Endodermal cell (in vitro differentiated cells): ENCODE data around the gene TUBB3. TPM values are rescaled to one million over a fixed set of nuclear protein-coding genes. Genes with fewer than 3 reads are reported as not detected.

Source experiments
- DNase-seq: peaks from one replicate; pipeline ENCODE4 v3.0.0-alpha.2; 2017
- H3K27ac ChIP-seq: 2 replicates; pipeline ENCODE4 v1.5.1; 2013; ENCODE audit warnings: mild to moderate bottlenecking, low read depth, low read length, moderate library complexity
- H3K27me3 ChIP-seq: 2 replicates; pipeline ENCODE4 v1.6.1; 2013; ENCODE audit warnings: mild to moderate bottlenecking, low read length, moderate library complexity; ENCODE audit not compliant: insufficient read depth, control insufficient read depth, poor library complexity, severe bottlenecking
- H3K36me3 ChIP-seq: 2 replicates; pipeline ENCODE4 v1.7.0; 2013; ENCODE audit warnings: mild to moderate bottlenecking, low read length, moderate library complexity; ENCODE audit not compliant: control insufficient read depth, insufficient read depth
- H3K4me1 ChIP-seq: one replicate; pipeline ENCODE4 v1.7.0; 2013; ENCODE audit warnings: low read length; ENCODE audit not compliant: control insufficient read depth, insufficient read depth
- H3K4me3 ChIP-seq: 2 replicates; pipeline ENCODE4 v1.5.1; 2013; ENCODE audit warnings: mild to moderate bottlenecking, low read length, moderate library complexity
- H3K9ac ChIP-seq: 2 replicates; pipeline ENCODE4 v1.6.1; 2013; ENCODE audit warnings: mild to moderate bottlenecking, low read length, moderate library complexity; ENCODE audit not compliant: poor library complexity, severe bottlenecking; ENCODE audit errors: extremely low read depth
- H3K9me3 ChIP-seq: 2 replicates; pipeline ENCODE4 v1.6.1; 2013; ENCODE audit warnings: mild to moderate bottlenecking, low read length, moderate library complexity; ENCODE audit not compliant: control insufficient read depth
- H3K27ac Mint-ChIP-seq: 2 replicates; pipeline ENCODE4 v1.8.0; 2020; ENCODE audit warnings: mixed read lengths
- H3K27me3 Mint-ChIP-seq: 2 replicates; pipeline ENCODE4 v1.8.0; 2021; ENCODE audit warnings: mild to moderate bottlenecking, mixed read lengths; ENCODE audit not compliant: insufficient read depth
- H3K36me3 Mint-ChIP-seq: 2 replicates; pipeline ENCODE4 v1.8.0; 2020; ENCODE audit warnings: low read depth, mixed read lengths
- H3K4me1 Mint-ChIP-seq: 2 replicates; pipeline ENCODE4 v1.8.0; 2020; ENCODE audit warnings: mixed read lengths
- H3K4me3 Mint-ChIP-seq: 2 replicates; pipeline ENCODE4 v1.8.0; 2020; ENCODE audit warnings: mild to moderate bottlenecking, moderate library complexity, mixed read lengths
- H3K9me3 Mint-ChIP-seq: 2 replicates; pipeline ENCODE4 v1.8.0; 2020; ENCODE audit warnings: mild to moderate bottlenecking, mixed read lengths
- CTCF ChIP-seq: fragments of 200-600 bp; sonication (generic); conservative IDR thresholded peaks from 2 replicates; pipeline ENCODE4 v1.5.0; 2021; ENCODE audit warnings: antibody characterized with exemption, mild to moderate bottlenecking
- WGBS, 2 experiments: methylation state at CpG; one replicate each; pipeline versions ENCODE4 v1.1.5 to v1.1.7; 2013; ENCODE audit warnings: missing lambda C conversion rate in 2 of 2, mixed read lengths in 1 of 2; ENCODE audit not compliant: insufficient coverage in 1 of 2, insufficient read length in 1 of 2; 5-methylcytosine and 5-hydroxymethylcytosine counted together
- total RNA-seq, 2 donors: library from RNA; stranded (reverse); fragmentation: NEBNext Ultra II Directional in 1 of 2; extraction: Animal tissue kit (Norgen Biotek cat#: 25700) in 1 of 2; gene quantifications; 2 replicates in 1 of 2; 3 replicates in 1 of 2; pipeline ENCODE4 v1.2.1, GENCODE V29; 2021

TUBB3 gene
- total RNA-seq, 2 donors from 2014 or later, result 109 to 140 TPM

- H3K27me3 ChIP-seq, result no peaks in the 10 kb centered on the region
- peaks cover 40% of the 10 kb centered on the region for H3K36me3 Mint-ChIP-seq
- no peaks in the 10 kb centered on the region for H3K4me1 Mint-ChIP-seq
- no peaks in the 10 kb centered on the region for H3K9me3 ChIP-seq
- H3K27ac Mint-ChIP-seq, result no peak overlapping the region
- WGBS, 2 experiments, result 89 to 90% methylated on average over 10 to 13 of the region's 13 CpGs
- no peak overlapping the region for H3K4me3 ChIP-seq
- no peak overlapping the region for H3K27ac ChIP-seq
- H3K27me3 Mint-ChIP-seq, result no peaks in the 10 kb centered on the region
- H3K4me3 Mint-ChIP-seq, result no peak overlapping the region
- DNase-seq, result no peak
- H3K4me1 ChIP-seq, result no peaks in the 10 kb centered on the region
- H3K9ac ChIP-seq, result no peak overlapping the region
- peaks cover 45% of the 10 kb centered on the region for H3K36me3 ChIP-seq
- H3K9me3 Mint-ChIP-seq, result no peaks in the 10 kb centered on the region
- TF ChIP-seq CTCF, result no peak
Measured at GRCh38 chr16:89936034-89936433, 12.9 kb downstream of the TUBB3 start.

GRCh38 chr16:89936508-89936907, 13.4 kb downstream of the TUBB3 start:
- DNase-seq, result no peak
- H3K27ac ChIP-seq, result no peak overlapping the region
- no peaks in the 10 kb centered on the region for H3K4me1 ChIP-seq
- no peaks in the 10 kb centered on the region for H3K9me3 Mint-ChIP-seq
- H3K27me3 Mint-ChIP-seq, result no peaks in the 10 kb centered on the region
- H3K4me3 ChIP-seq, result no peak overlapping the region
- peaks cover 35% of the 10 kb centered on the region for H3K36me3 Mint-ChIP-seq
- 96 to 97% methylated on average over 11 to 14 of the region's 14 CpGs for WGBS, 2 experiments
- no peaks in the 10 kb centered on the region for H3K9me3 ChIP-seq
- H3K9ac ChIP-seq, result no peak overlapping the region
- no peak for TF ChIP-seq CTCF
- H3K27ac Mint-ChIP-seq, result no peak overlapping the region
- H3K4me3 Mint-ChIP-seq, result no peak overlapping the region
- no peaks in the 10 kb centered on the region for H3K27me3 ChIP-seq
- peaks cover 41% of the 10 kb centered on the region for H3K36me3 ChIP-seq
- no peaks in the 10 kb centered on the region for H3K4me1 Mint-ChIP-seq

GRCh38 chr16:89936981-89937380, 13.8 kb downstream of the TUBB3 start:
- peaks cover 34% of the 10 kb centered on the region for H3K36me3 Mint-ChIP-seq
- Histone ChIP-seq H3K36me3 (peaks cover 36% of the 10 kb centered on the region), H3K27ac (no peak overlapping the region), H3K4me3 (no peak overlapping the region), H3K27me3 (no peaks in the 10 kb centered on the region), H3K4me1 (no peaks in the 10 kb centered on the region), H3K9me3 (no peaks in the 10 kb centered on the region), H3K9ac (no peak overlapping the region)
- H3K27me3 Mint-ChIP-seq, result no peaks in the 10 kb centered on the region
- no peaks in the 10 kb centered on the region for H3K9me3 Mint-ChIP-seq
- DNase-seq, result no peak
- no peak overlapping the region for H3K27ac Mint-ChIP-seq
- no peak overlapping the region for H3K4me3 Mint-ChIP-seq
- WGBS, 2 experiments, result 95 to 97% methylated on average over 14 to 20 of the region's 20 CpGs
- H3K4me1 Mint-ChIP-seq, result no peaks in the 10 kb centered on the region
- no peak for TF ChIP-seq CTCF
